ENCODE measurements around the gene ST14.

ST14 gene

DNA sequence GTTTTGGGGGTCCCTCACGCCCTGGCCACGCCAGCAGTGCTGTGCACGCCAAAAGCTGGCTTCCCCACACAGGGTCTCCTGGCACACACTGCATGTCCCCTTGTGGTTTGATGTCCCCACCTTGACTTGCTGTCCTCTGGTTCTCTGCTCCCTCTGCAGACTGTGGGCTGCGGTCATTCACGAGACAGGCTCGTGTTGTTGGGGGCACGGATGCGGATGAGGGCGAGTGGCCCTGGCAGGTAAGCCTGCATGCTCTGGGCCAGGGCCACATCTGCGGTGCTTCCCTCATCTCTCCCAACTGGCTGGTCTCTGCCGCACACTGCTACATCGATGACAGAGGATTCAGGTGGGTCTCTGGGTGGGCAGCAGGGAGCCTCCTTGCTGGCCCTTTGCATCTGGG lies 40.2 kb downstream of the ST14 start:
- no peak overlapping the region for H3K27ac Mint-ChIP-seq
- peaks cover 6% of the 10 kb centered on the region for H3K27me3 Mint-ChIP-seq (ENCODE audit: low read depth)
- H3K4me1 Mint-ChIP-seq = no peaks in the 10 kb centered on the region
- TF ChIP-seq, protein P1, sequence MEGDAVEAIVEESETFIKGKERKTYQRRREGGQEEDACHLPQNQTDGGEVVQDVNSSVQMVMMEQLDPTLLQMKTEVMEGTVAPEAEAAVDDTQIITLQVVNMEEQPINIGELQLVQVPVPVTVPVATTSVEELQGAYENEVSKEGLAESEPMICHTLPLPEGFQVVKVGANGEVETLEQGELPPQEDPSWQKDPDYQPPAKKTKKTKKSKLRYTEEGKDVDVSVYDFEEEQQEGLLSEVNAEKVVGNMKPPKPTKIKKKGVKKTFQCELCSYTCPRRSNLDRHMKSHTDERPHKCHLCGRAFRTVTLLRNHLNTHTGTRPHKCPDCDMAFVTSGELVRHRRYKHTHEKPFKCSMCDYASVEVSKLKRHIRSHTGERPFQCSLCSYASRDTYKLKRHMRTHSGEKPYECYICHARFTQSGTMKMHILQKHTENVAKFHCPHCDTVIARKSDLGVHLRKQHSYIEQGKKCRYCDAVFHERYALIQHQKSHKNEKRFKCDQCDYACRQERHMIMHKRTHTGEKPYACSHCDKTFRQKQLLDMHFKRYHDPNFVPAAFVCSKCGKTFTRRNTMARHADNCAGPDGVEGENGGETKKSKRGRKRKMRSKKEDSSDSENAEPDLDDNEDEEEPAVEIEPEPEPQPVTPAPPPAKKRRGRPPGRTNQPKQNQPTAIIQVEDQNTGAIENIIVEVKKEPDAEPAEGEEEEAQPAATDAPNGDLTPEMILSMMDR (IDR thresholded peaks at IDR 0.05; ENCODE audit: unreplicated experiment in 3 of 3) = no peak
- H3K4me3 Mint-ChIP-seq = no peak overlapping the region
- peaks cover 7% of the 10 kb centered on the region for H3K9me3 Mint-ChIP-seq
- peaks cover 14% of the 10 kb centered on the region for H3K36me3 Mint-ChIP-seq (ENCODE audit: low read depth)

DNA sequence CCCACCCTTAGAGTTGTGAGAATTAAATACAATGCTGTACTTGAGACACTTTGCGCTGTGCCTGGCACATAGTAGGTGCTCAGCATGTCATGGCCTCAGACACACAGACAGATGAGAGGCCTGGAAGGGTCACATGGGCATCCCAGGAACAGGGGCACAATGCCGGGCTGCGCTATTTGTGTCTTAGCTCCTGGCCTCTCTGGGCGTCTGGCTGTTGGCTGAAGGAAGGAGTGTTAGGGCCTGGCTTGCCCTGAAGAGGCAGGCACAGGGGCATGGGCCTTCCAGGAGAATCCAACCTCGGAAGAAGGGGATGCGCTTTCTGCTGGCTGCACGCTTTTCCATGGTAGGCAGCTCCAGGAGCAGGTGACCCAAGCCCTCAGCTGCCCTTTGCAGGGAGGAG lies 41.4 kb downstream of the ST14 start:
- H3K4me1 Mint-ChIP-seq = no peaks in the 10 kb centered on the region
- no peak overlapping the region for H3K27ac Mint-ChIP-seq
- peaks cover 14% of the 10 kb centered on the region for H3K36me3 Mint-ChIP-seq (ENCODE audit: low read depth)
- TF ChIP-seq, protein P1 (IDR thresholded peaks at IDR 0.05; ENCODE audit: unreplicated experiment in 3 of 3) = no peak
- no peak overlapping the region for H3K4me3 Mint-ChIP-seq
- peaks cover 7% of the 10 kb centered on the region for H3K9me3 Mint-ChIP-seq
- peaks cover 6% of the 10 kb centered on the region for H3K27me3 Mint-ChIP-seq (ENCODE audit: low read depth)

DNA sequence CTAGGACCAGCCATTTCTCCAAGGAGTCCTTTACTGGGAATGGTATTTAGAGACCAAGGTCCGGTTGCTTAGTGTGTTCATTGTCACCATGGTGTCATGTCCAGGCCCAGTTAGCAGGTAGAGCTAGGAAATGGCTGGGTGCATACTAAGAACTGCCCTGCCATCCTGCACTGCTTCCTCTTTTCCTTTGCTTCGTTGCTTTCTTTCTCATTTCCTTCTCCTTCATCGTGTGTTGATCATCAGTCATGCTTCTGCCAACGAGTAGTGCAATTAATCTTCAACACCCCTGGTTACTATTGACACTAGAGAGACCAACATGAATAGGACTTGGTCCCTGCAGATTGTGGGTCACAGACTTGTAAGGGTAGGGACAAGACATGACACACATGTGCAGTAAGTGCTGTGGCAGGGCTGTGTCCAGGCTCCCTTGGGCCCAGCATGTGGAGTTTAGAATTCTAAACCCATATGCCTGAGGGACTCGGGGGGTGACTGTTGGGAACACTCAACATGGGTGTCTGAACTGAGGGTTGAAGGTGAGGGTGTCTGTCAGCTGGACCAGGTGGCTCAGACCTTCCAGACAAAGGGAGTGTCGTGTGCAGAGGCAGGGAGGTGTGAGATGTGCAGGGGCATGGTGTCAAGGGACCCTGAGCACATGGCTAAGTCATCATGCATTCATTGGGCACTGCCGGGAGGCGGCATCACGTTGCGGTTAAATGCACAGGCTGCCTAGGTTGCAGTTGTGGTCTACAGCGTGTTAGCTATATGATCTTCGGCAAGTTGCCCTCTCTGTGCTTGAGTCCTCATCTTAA lies 42.6 kb downstream of the ST14 start:
- Mint-ChIP-seq H3K27ac (no peak overlapping the region), H3K36me3 (ENCODE audit: low read depth) (peaks cover 14% of the 10 kb centered on the region), H3K27me3 (ENCODE audit: low read depth) (no peaks in the 10 kb centered on the region), H3K4me1 (no peaks in the 10 kb centered on the region), H3K4me3 (no peak overlapping the region), H3K9me3 (peaks cover 7% of the 10 kb centered on the region)
- TF ChIP-seq, protein P1 (IDR thresholded peaks at IDR 0.05; ENCODE audit: unreplicated experiment in 3 of 3) = no peak

DNA sequence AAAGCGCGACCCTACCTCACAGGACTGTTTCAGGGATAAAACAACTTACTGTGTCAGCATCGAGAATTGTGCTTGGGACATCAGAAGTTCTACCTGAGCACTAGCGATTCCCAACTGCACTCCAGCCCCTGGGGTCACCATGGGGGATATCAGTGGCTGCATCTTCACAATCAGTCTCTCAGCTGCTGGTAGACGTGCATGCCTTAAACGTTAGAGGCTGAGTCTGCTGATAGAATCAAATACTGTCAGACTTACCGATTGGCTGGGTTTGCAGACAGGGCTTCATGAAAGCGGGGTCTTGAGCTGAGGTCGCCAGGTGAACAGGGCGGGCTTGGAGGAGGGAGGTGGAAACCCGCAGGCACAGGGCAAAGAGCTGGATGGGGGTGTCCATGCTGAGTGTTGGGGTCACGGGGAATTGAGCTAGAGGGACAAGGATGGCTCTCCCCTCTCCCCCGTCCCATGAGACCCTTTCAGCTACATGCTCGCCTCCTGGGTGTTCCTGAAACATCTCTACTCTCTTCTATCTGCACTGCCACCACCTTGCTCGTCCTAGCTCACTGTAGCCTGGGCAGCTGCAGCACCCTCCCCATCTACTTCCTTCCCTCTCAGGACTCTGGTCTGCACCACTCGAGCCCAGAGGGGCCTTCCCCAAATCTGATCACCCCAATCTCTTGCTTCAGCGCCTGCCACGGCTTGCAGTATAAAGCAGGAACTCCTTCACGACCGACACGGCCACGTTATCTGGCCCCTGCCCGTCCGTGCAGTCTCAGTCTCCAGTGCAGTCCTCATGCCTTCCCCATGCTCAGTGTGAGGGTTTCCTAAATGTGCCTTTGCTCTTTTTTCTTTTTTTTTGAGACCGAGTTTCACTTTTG lies 43.5 kb downstream of the ST14 start:
- H3K9me3 Mint-ChIP-seq = peaks cover 7% of the 10 kb centered on the region
- peaks cover 14% of the 10 kb centered on the region for H3K36me3 Mint-ChIP-seq (ENCODE audit: low read depth)
- no peaks in the 10 kb centered on the region for H3K27me3 Mint-ChIP-seq (ENCODE audit: low read depth)
- no peak overlapping the region for H3K27ac Mint-ChIP-seq
- H3K4me3 Mint-ChIP-seq = no peak overlapping the region
- H3K4me1 Mint-ChIP-seq = no peaks in the 10 kb centered on the region
- TF ChIP-seq, protein P1 (IDR thresholded peaks at IDR 0.05; ENCODE audit: unreplicated experiment in 3 of 3) = no peak

DNA sequence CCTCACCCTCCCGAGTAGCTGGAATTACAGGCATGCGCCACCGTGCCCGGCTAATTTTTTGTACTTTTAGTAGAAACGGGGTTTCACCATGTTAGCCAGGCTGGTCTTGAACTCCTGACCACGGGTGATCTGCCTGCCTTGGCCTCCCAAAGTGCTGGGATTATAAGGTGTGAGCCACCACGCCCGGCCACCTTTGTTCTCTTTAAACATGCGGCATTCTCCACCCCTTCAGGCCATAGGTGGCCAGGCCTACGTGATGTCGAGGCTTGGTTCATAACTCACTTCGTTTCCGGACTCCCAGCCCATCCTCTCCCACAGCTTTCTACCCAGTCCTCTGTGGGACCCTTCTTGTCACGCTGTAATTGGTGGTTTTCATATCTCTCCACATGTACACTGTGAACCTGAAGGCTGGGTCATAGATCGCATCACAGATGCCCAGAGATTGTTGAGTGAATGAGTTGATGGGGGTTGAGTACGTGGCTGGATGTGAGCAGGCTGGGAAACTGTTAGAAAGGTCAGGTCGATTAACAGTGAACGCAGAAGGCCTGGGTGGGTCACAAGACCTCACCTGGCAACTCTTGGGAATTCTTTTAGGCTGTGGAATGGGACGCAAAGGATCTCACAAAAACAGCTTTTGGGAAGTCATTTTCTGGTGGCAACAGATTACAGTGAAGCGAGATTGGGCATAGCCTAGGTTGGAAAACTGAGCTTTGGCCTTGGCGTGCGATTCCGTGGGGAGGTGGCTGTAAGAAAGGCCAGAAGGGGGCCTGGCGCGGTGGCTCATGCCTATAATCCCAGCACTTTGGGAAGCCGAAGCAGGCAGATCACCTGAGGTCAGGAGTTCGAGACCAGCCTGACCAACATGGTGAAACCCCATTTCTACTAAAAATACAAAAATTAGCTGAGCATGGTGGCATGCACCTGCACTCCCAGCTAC lies 44.5 kb downstream of the ST14 start:
- Mint-ChIP-seq H3K4me3 (no peak overlapping the region), H3K27me3 (ENCODE audit: low read depth) (peaks cover 4% of the 10 kb centered on the region)
- TF ChIP-seq, protein P1 (IDR thresholded peaks at IDR 0.05; ENCODE audit: unreplicated experiment in 3 of 3) = no peak

More for the DNA sequence above, 44.5 kb downstream of the ST14 start:
- Mint-ChIP-seq H3K4me1 (no peaks in the 10 kb centered on the region), H3K36me3 (ENCODE audit: low read depth) (peaks cover 14% of the 10 kb centered on the region), H3K9me3 (peaks cover 7% of the 10 kb centered on the region), H3K27ac (no peak overlapping the region)

Data from nephron (organoid).